Esophagus (tissue), 2 donors: ENCODE data around the gene PAM. TPM values are rescaled to one million over a fixed set of nuclear protein-coding genes. Genes with fewer than 3 reads are reported as not detected.

Experiments
- H3K27ac ChIP-seq, 2 donors: one replicate each; pipeline ENCODE4 v1.5.1; 2013; ENCODE audit warnings: low read depth in 2 of 2, mild to moderate bottlenecking in 2 of 2, inconsistent platforms in 1 of 2, low read length in 1 of 2, moderate library complexity in 1 of 2
- H3K27me3 ChIP-seq, 2 donors: one replicate each; pipeline ENCODE4 v1.6.1; 2013; ENCODE audit warnings: low read length in 2 of 2, control low read depth in 1 of 2, mild to moderate bottlenecking in 1 of 2; ENCODE audit not compliant: insufficient read depth in 2 of 2, control insufficient read depth in 1 of 2
- H3K36me3 ChIP-seq, 2 donors: one replicate each; pipeline ENCODE4 v1.6.1; 2013; ENCODE audit warnings: low read length in 1 of 2; ENCODE audit not compliant: control insufficient read depth in 2 of 2, insufficient read depth in 2 of 2
- H3K4me1 ChIP-seq, 2 donors: one replicate each; pipeline ENCODE4 v1.6.1; 2013; ENCODE audit warnings: low read length in 1 of 2; ENCODE audit not compliant: control insufficient read depth in 2 of 2, insufficient read depth in 2 of 2
- H3K4me3 ChIP-seq, 2 donors: one replicate each; pipeline ENCODE4 v1.5.1; 2013; ENCODE audit warnings: low read length in 2 of 2, mild to moderate bottlenecking in 2 of 2, low read depth in 1 of 2, moderate library complexity in 1 of 2
- H3K9me3 ChIP-seq, 2 donors: one replicate each; pipeline ENCODE4 v1.6.1; 2013; ENCODE audit warnings: mild to moderate bottlenecking in 2 of 2, low read depth in 1 of 2, low read length in 1 of 2, moderate library complexity in 1 of 2; ENCODE audit not compliant: control insufficient read depth in 2 of 2, insufficient read depth in 1 of 2
- WGBS, 2 donors: extraction: QIAGEN DNeasy Blood & Tissue Kit; methylation state at CpG; one replicate each; pipeline ENCODE4 v1.1.7; 2013; 5-methylcytosine and 5-hydroxymethylcytosine counted together
- polyA plus RNA-seq, 2 donors: library from polyadenylated mRNA; stranded (reverse); fragments of 200-250 nt; gene quantifications; one replicate each; pipeline ENCODE4 v1.2.3, GENCODE V29; 2013
- donor health status: healthy with polysubstance abuse.
- donor health status: Bipolar disorder and iron deficiency.

PAM gene
- polyA plus RNA-seq, 2 donors: 23.8 to 30.9 TPM

DNA sequence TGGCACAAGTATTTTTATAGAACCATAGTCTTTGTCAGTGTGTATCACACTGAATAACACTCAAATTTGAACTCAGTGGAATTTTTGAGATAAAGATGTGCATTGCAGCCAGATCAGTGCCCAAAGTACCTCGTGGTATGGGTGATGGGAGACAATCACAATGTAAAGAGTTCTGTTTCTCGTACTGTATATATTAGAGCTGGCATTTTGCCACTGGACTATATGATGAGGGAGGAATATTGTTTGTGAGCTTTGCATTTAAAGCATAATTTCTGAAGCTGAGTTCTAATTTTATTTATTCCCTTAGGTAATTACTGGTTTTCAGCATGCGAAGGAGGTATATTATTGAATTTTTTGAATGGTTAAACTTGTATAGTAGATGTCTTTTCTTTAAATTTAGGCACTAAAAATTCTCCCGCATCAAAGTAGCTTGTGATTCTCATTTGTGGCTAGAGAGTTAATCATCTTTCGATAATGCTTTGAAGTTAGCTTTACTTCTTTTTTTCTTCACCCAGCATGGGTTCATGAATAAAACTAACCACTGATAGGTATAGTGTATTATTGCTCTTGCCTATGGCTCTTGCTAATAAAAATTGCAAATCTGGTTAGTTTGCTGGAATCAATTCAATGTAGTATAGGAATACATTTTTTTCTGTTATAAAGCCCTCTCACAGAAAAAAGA lies 43.1 kb downstream of the PAM start:
- Histone ChIP-seq H3K36me3 (no peaks in the 10 kb centered on the region), H3K4me3 (no peak overlapping the region), H3K27ac (no peak overlapping the region), H3K9me3 (no peaks in the 10 kb centered on the region), H3K4me1 (peaks cover 0 to 2% of the 10 kb centered on the region in 2 donors), H3K27me3 (no peaks in the 10 kb centered on the region)
- WGBS, 2 donors: 88 to 91% methylated on average over 5 of the region's 5 CpGs

DNA sequence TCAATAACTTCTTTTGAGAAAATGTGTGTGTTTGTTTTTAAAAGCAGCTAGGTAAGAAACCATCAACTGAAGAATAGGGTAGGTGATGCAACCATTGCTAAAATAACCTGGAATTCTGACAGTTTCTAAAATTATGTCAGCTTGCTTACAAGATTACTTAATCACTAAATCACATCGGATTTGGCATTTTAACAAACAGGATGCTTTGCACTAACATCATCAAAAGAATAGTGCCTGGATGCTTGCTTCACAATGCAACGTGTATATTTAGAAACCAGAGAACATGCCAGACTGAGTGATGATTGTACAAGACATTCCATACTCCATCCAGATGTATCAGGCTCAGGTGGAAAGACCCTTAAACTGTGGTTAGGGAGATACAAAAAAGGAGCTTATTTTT lies 43.9 kb downstream of the PAM start:
- Histone ChIP-seq H3K4me3 (no peak overlapping the region), H3K9me3 (no peaks in the 10 kb centered on the region), H3K27ac (no peak overlapping the region), H3K27me3 (no peaks in the 10 kb centered on the region), H3K4me1 (peaks cover 0 to 2% of the 10 kb centered on the region in 2 donors), H3K36me3 (no peaks in the 10 kb centered on the region)
- 26 to 54% methylated on average over 2 of the region's 2 CpGs for WGBS, 2 donors

- H3K4me1 ChIP-seq: peaks cover 0 to 2% of the 10 kb centered on the region in 2 donors
- WGBS, 2 donors: 89 to 95% methylated on average over 2 of the region's 2 CpGs
These were observed 45.3 kb downstream of the PAM start for GRCh38 chr5:102800427-102800826.

GRCh38 chr5:102801371-102801770 lies 46.3 kb downstream of the PAM start:
- no peaks in the 10 kb centered on the region for H3K9me3 ChIP-seq
- no peak overlapping the region for H3K27ac ChIP-seq
- H3K4me3 ChIP-seq: no peak overlapping the region
- no peaks in the 10 kb centered on the region for H3K36me3 ChIP-seq
- H3K4me1 ChIP-seq: no peaks in the 10 kb centered on the region
- no peaks in the 10 kb centered on the region for H3K27me3 ChIP-seq
- 59 to 64% methylated on average over 3 of the region's 3 CpGs for WGBS, 2 donors

More at GRCh38 chr5:102800427-102800826, 45.3 kb downstream of the PAM start:
- Histone ChIP-seq H3K4me3 (no peak overlapping the region), H3K27me3 (no peaks in the 10 kb centered on the region), H3K9me3 (no peaks in the 10 kb centered on the region), H3K36me3 (no peaks in the 10 kb centered on the region), H3K27ac (no peak overlapping the region)

GRCh38 chr5:102802708-102803458 lies 47.8 kb downstream of the PAM start:
- no peaks in the 10 kb centered on the region for H3K9me3 ChIP-seq
- no peak overlapping the region for H3K27ac ChIP-seq
- no peaks in the 10 kb centered on the region for H3K4me1 ChIP-seq
- H3K4me3 ChIP-seq: no peak overlapping the region
- H3K27me3 ChIP-seq: no peaks in the 10 kb centered on the region
- no peaks in the 10 kb centered on the region for H3K36me3 ChIP-seq
- 85 to 89% methylated on average over 6 of the region's 6 CpGs for WGBS, 2 donors

DNA sequence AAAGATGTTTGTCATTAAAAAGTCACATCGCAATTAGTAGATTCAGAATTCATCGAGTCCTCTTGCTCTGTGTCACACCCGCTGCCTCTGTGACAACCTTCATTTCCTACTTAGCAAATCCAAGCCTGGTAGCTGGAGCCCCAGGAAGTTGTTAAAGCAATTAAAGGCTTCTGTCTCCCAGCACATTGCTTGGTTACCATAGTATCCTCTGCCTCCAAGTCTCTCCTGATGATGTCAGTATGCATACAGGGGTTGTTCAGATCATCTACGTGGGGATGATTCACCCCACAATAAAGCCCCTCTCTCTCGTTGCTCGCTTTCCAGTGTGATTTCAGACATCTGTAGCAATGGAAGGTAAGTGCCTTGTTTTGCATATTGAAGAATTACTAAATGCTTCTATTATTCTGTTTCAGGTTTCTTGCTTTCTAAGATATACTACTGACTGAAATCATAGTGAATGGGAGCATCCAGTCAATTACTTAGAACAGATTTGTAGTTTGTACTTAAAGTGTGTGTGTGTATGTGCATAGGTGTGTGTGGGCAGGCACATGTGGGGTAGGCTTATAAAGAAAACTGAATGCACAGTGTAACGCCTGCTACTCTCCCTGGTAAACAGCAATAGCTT lies 52.9 kb downstream of the PAM start:
- no peaks in the 10 kb centered on the region for H3K9me3 ChIP-seq
- no peaks in the 10 kb centered on the region for H3K4me1 ChIP-seq
- no peaks in the 10 kb centered on the region for H3K36me3 ChIP-seq
- no peak overlapping the region for H3K4me3 ChIP-seq
- H3K27ac ChIP-seq: no peak overlapping the region
- WGBS, 2 donors: 77 to 81% methylated on average over 7 of the region's 7 CpGs
- H3K27me3 ChIP-seq: no peaks in the 10 kb centered on the region

GRCh38 chr5:102809033-102809432 lies 53.9 kb downstream of the PAM start:
- Histone ChIP-seq H3K4me3 (no peak overlapping the region), H3K9me3 (no peaks in the 10 kb centered on the region), H3K36me3 (no peaks in the 10 kb centered on the region), H3K27ac (no peak overlapping the region), H3K4me1 (no peaks in the 10 kb centered on the region), H3K27me3 (no peaks in the 10 kb centered on the region)
- 80 to 88% methylated on average over 4 of the region's 4 CpGs for WGBS, 2 donors

GRCh38 chr5:102811972-102812371 lies 56.9 kb downstream of the PAM start:
- Histone ChIP-seq H3K27me3 (no peaks in the 10 kb centered on the region), H3K4me1 (no peaks in the 10 kb centered on the region), H3K27ac (no peak overlapping the region), H3K36me3 (no peaks in the 10 kb centered on the region), H3K4me3 (no peak overlapping the region), H3K9me3 (no peaks in the 10 kb centered on the region)
- 50 to 52% methylated on average over 2 of the region's 2 CpGs for WGBS, 2 donors

DNA sequence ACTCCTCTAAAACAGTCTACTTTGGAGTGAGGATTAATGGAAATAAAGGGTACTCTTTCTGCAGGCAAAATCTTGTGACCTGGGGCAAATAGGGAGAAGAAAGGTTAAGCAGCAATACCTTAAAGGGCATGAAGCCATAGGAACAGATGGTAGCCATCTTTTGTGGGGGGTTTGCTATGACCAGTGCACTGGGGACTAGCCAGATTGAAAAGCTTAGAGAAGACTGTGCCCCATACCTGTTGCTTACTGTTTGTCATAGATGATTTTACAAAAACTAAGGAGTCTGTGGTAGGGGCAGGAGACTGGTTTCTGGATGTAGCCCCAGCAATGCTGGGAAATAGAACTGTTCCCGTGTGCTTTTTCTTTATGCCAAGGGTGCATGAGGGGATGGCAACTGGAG lies 58.6 kb downstream of the PAM start:
- Histone ChIP-seq H3K4me1 (no peaks in the 10 kb centered on the region), H3K36me3 (no peaks in the 10 kb centered on the region), H3K4me3 (no peak overlapping the region), H3K9me3 (no peaks in the 10 kb centered on the region), H3K27ac (no peak overlapping the region), H3K27me3 (no peaks in the 10 kb centered on the region)
- WGBS, 2 donors: 60 to 63% methylated on average over 1 of the region's 1 CpG
